ENCODE results near the gene KDM2A. TPM values are rescaled to one million over a fixed set of nuclear protein-coding genes. Genes with fewer than 3 reads are reported as not detected.

The KDM2A gene
- total RNA-seq: 10 to 100 TPM; 38.7 to 88.1 (median 73.5) TPM

- H3K4me1 ChIP-seq: peaks cover 18 to 31% of the 10 kb centered on the region in 2 donors
- peak within 1 kb of the TSS; percentile 22 to 84 (median 68) for H3K4me3 ChIP-seq (replicated peaks in 1 of 3)
- no peaks in the 10 kb centered on the region for H3K36me3 ChIP-seq
- intact Hi-C loops (cut with DNase I): no loop called here
- peak; percentile 99 for DNase-seq
- TF ChIP-seq POLR2A (IDR thresholded peaks at IDR 0.05): peak; percentile 58 to 82
- TF ChIP-seq CTCF (IDR thresholded peaks at IDR 0.05): peak in 1 of 6 experiments; percentile 46
- H3K27ac ChIP-seq: peak within 1 kb of the TSS; percentile 92 to 96 (median 96)
- no peaks in the 10 kb centered on the region for H3K27me3 ChIP-seq
- 0% methylated on average over 7 of the region's 97 CpGs; no CpG with 5 or more reads in 1 of the 2 donors for whole genome bisulfite sequencing, 2 donors
- H3K9me3 ChIP-seq: no peaks in the 10 kb centered on the region
Observed at GRCh38 chr11:67118801-67119584, at the start of gene KDM2A. TSS of gene KDM2A (plus strand) at chr11:67119263. CDS start at chr11:67121317, 2,054 bp downstream.

DNA sequence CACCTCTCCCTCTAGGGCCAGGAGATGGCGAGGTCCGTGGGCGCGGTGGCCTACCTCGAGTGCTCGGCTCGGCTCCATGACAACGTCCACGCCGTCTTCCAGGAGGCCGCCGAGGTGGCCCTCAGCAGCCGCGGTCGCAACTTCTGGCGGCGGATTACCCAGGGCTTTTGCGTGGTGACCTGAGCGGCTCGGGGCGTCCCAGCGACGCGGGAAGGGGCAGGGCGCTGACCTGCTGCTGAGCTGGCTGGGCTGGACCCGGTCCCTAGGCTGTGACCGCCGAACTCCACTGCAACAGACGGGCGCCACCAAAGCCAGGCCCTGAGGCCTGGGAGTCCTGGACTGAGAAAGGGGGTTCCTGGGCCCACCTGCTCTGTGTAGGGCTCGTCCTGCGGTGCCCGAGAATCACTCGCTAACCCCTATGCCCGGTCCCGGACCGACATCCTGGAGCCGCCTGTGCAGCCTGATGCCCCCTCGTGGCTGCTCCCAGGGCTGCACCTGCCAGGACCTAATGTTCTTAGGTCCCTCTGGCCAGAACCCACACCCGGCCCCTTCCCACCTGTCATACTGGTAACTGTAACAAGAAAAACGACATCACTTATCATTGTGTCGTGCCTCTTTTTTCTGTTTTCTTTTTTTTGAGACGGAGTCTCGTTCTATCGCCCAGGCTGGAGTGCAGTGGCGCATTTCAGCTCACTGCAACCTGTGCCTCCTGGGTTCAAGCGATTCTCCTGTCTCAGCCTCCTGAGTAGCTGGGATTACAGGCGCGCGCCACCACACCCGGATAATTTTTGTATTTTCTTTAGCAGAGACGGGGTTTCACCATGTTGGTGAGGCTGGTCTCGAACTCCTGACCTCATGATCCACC lies 47.4 kb upstream of the KDM2A start:
- H3K4me3 ChIP-seq (replicated peaks in 1 of 3): no peak overlapping the region
- WGBS, 2 donors: 50 to 61% methylated on average over 32 to 41 of the region's 53 CpGs

GRCh38 chr11:67072295-67072694 lies 46.8 kb upstream of the KDM2A start:
- intact Hi-C loops (cut with DNase I): no loop called here
- 83 to 89% methylated on average over 11 of the region's 11 CpGs for WGBS, 2 donors
- TF ChIP-seq POLR2A (IDR thresholded peaks at IDR 0.05) (no peak), CTCF (IDR thresholded peaks at IDR 0.05) (no peak)
- Histone ChIP-seq H3K4me3 (replicated peaks in 1 of 3) (no peak overlapping the region), H3K4me1 (no peaks in the 10 kb centered on the region), H3K27ac (no peak overlapping the region), H3K9me3 (no peaks in the 10 kb centered on the region), H3K27me3 (no peaks in the 10 kb centered on the region), H3K36me3 (no peaks in the 10 kb centered on the region)
- DNase-seq: no peak

More for the DNA sequence above, 47.4 kb upstream of the KDM2A start:
- TF ChIP-seq POLR2A (IDR thresholded peaks at IDR 0.05) (no peak), CTCF (IDR thresholded peaks at IDR 0.05) (peak; percentile 52 to 88 (median 65))
- Histone ChIP-seq H3K27ac (no peak overlapping the region), H3K4me1 (no peaks in the 10 kb centered on the region), H3K36me3 (no peaks in the 10 kb centered on the region), H3K9me3 (no peaks in the 10 kb centered on the region), H3K27me3 (no peaks in the 10 kb centered on the region)
- intact Hi-C loops (cut with DNase I): no loop called here
- peak; percentile 75 for DNase-seq

DNA sequence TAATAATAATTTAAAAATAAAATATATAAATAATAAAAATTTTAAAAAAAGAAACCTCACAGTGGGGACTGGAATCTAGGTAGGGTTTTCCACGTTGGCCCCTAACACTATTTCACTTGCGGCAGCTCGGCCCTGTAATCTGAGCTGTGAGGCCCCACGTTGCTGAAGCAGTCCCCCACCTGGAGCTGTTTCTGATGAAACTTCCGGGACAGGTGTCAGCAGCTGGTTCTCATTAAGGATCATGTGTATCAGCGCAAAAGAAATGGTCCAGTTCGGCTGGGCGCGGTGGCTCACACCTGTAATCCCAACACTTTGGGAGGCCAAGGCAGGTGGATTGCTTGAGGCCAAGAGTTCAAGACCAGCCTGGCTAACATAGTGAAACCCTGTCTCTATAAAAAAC lies 45.2 kb upstream of the KDM2A start:
- 86 to 92% methylated on average over 9 of the region's 9 CpGs for WGBS, 2 donors
- H3K27ac ChIP-seq: no peak overlapping the region
- no peaks in the 10 kb centered on the region for H3K27me3 ChIP-seq
- H3K4me3 ChIP-seq (replicated peaks in 1 of 3): no peak overlapping the region
- intact Hi-C loops (cut with DNase I): no loop called here
- DNase-seq: no peak
- no peaks in the 10 kb centered on the region for H3K36me3 ChIP-seq
- H3K4me1 ChIP-seq: no peaks in the 10 kb centered on the region
- no peaks in the 10 kb centered on the region for H3K9me3 ChIP-seq
- TF ChIP-seq CTCF (IDR thresholded peaks at IDR 0.05): no peak
- no peak for TF ChIP-seq POLR2A (IDR thresholded peaks at IDR 0.05)

All from thyroid gland (tissue), 4 donors.